Measurements from ENCODE around the gene PID1.

PID1 gene, protein sequence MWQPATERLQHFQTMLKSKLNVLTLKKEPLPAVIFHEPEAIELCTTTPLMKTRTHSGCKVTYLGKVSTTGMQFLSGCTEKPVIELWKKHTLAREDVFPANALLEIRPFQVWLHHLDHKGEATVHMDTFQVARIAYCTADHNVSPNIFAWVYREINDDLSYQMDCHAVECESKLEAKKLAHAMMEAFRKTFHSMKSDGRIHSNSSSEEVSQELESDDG

DNA sequence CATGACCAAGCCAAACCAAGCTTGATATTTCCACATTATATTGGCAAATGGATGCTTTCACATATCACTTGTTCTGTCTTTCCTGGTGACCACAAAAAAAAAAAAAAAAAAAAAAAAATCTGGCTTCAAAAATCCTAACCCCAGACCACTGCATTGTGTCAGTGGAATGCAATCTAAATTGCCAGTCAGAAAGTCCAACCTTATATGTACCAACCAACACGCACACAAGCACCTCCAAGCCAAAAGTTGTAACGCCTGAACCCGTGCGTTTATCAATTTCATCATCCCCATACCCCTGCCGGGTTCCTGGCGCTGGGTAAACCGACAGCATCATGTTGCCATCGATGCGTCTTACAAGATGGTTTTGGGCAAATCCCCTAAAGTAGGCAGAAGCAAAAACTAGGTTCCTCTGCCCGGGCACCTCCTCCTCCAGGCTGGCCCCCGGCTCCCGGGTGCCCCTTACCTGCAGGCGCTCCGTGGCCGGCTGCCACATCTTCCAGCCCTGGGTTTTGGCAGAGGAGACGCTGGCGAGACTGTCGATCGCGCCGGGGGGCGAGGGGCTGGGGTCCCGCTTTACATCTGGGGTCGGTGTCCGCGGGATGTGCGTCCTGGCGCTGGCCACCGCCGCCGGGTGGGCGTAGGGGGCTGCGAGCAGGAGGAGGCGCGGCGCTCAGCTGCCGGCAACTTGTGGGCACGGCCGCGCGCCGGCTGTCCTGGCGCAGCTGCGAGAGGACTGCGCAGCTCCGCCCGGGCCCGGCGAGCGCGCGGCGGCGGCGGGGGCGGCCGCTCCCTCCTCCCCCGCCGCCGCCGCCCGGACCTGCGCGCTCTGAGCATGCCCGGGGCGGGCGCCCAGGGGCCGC lies at the start of gene PID1:
Gene PID1 (minus strand): TSS at position 737 of the 860 bp plus-strand sequence. CDS start 244 bp downstream, at position 493.
- DNase-seq (ENCODE audit: low read depth in 2 of 2) = no peak

DNA sequence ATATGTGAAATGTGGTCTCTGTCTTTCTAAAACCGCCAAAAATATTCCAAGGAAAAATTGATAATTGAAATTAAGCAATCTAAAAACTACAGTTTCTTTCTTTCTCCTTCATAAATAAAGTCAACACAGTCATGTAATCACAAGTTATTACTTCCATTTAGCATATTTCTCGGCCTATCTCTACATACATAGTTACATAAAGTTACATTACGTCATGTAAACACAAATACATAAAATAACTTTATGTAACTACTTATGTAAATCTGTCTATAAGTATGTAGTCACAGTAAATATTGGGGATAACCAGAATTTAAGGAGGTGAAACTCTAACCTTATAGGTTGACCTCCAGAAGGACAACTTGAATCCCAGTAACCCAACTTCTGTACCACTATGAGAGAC lies 48.5 kb upstream of the PID1 start:
- DNase-seq (ENCODE audit: low read depth in 2 of 2) = no peak

DNA sequence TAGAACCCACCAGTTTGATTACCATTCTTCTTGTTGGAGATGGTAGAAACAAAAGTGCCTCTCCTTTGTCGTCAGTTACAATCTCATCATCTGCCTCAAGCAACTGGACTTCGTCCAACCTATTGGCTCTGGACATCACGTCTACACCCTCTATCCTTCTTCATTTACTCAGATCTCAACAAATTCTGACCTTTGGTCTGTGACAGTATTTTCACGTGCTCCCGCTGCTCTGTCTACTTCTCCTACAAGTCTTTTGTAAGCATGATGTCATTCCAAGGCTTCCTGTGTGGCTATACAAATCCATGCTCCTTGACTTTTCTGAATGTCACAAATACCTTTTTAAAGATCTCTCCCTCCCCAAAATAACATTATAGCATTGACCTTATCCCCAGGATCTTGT lies 43.0 kb upstream of the PID1 start:
- no peak for DNase-seq (ENCODE audit: low read depth in 2 of 2)

DNA sequence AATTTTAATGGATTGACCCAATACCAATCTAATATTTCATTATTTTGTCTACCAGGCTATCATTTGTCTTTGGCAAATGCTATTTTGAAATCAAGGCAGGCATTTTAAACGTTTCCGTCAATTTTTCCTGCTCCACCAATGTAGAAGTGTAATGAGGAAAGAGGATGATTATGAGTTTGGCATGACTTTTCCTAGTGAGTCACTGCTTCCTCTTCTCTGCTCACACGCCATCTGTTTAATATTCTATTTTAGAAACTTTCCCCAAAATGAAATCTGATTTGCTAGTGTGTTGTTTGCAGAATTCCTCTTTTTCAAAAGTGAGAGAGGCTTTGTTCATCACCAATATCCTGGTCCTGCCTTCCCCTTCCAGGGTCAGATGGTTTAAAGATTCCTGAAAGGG lies 42.5 kb upstream of the PID1 start:
- no peak for DNase-seq (ENCODE audit: low read depth in 2 of 2)

DNA sequence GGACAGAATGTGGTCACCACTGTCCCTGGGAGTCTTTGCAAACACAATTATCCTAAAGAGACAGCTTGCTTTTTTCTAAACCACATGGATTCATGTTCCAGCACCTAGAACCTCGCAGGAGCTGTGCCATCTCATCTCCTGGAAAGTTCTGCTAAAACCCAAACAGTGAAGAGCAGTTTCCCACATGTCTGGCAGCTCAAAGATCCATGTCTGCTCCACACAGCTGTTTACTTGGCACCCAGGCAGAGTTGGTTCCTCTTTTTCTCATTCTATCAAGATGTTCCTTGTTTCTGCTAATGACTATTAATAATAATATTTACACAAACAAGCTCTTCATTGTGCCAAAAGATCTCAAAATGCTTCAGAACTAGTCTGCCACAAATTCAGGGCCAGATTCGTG lies 30.1 kb upstream of the PID1 start:
- no peak for DNase-seq (ENCODE audit: low read depth in 2 of 2)

DNA sequence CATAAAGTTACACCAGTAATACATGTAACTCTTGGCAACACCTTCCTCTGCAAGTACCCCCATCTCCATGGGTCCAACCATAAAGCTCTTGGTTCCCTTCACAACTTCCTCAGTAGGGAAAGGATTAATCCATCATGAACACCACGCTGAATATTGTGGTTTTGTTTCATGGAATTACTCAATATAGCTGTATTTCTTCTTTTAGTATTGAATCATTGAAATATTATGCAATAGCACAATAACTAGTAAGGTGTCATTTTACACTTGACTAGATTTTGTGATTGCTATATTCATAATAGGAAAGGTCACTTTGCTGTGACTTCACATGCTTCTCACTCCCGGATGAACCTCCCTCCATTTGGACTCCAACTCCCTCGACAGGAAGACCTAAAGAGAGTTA lies 29.7 kb upstream of the PID1 start:
- no peak for DNase-seq (ENCODE audit: low read depth in 2 of 2)

DNA sequence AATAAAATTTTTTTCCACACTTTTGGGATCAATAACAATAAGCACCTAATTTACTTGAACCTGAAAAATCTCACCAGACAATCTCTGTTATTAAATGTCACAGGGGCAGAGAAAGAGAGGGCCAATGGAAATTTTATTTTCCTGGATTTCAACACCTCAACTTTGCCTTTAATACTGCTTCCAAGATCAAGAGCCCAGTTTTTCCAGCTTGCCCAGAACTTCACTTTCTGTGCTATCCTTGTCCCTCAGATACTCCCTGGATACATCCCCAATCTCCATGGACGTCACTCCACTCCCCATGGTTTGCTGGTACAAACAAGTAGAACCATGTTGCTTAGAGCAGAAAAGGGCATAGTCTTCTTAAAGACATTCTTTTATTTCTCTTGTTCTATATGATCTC lies 29.3 kb upstream of the PID1 start:
- DNase-seq (ENCODE audit: low read depth in 2 of 2) = no peak

DNA sequence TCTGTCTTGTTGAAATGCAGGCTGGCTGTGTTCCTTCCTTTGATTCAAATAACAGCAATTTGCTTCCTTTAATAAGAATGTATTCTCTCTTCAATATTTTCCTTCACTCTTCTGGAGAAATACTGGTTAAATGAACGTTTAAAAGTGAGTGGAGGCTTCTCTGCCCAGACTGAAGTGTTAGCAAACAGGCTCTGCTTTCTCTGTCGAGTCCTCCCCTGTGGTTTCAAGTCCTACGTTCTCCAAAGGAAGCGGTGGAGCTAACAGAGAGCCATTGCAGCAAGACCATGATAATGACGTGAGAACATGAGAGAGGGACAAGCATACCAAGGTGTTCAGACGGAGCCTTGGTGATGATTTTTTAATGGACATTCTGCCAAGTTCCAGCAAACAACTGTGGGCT lies 26.2 kb upstream of the PID1 start:
- no peak for DNase-seq (ENCODE audit: low read depth in 2 of 2)

DNA sequence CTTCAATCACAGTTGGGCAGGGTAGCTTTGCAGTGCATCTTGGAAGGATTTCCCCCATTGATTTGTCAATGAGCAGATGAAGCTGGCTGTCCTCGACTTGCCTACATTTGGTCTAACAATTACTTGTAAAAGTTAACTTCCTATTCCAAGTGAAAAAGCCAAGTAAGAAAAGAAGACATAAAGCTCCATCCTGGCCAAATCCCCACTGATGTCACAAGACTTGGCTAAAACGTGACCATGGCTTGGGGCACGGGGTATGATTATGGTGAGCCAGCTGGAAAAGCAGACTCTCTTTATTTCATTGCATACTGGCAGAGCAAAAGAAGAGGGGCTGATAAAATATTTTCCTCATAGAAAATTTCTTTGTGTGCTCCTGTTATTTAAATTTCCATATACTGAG lies 25.4 kb upstream of the PID1 start:
- no peak for DNase-seq (ENCODE audit: low read depth in 2 of 2)

DNA sequence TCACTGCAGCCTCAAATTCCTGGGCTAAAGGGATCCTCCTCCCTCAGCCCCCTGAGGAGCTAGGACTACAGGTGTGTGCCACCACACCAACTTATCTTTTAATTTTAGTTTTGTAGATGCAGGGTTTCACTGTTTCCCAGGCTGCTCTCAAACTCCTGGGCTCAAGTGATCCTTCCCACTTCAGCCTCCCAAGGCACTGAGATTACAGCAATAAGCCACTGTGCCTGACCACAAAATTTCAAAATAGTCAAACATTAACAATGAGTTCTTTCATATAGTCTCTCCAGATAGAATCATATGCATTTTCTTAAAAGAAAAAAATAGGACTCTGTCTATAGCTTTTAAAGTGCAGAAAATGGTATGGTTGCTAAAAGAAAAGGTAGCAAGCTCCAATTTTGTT lies 24.9 kb upstream of the PID1 start:
- no peak for DNase-seq (ENCODE audit: low read depth in 2 of 2)

DNA sequence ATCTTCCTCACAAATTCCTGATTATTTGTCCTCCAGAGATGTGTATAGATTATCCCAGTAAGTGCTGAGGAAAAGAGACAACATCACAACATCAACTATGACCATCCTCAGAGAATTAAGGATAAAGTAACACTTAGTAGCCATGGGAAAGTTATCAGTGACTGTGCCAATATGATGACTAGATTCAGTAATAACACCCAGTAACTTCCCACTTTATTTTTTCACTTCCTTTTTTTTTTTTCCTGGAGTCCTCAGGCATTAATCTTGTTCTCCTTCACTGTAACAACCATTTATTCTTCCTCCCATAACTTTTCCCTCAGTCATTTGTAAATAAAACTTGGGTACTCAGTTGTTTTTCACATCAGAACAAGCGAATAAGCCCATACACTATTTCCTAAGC lies 16.7 kb upstream of the PID1 start:
- no peak for DNase-seq (ENCODE audit: low read depth in 2 of 2)

DNA sequence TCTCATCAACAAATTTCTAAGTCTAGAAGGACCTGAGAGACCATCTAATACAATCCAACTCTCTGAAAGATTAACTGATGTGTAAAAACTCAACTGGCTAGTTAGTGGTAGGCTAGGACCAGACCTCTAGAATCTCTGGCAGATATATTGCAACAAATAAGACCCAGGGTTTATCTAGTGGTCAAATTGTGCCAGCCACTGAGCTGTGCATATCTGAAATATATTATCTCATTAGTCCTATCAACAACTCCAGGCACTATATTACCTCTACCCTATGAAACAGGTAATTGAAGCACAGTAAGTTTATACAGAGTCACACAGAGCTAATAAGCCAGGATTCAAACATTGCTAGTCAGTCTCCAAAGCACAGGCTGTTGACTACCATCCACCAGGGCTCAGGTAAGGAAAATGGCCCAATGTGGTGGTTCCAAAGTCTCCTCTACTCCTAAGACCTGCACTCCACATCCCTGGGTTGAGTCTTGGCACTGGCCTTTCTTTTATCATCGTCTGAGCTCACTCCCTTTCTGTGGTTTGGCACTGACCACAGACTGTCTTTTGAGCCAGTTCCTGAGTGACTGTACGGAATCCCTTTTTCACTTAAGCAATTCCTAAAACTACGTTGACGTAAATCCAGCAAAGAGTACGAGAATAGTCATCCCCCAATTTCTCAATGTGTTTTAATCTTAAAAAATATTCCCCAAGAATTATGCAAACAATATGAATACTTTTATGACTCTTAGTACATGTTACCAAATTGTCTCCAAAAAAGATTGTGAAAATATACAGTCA lies 11.9 kb upstream of the PID1 start:
- no peak for DNase-seq (ENCODE audit: low read depth in 2 of 2)

DNA sequence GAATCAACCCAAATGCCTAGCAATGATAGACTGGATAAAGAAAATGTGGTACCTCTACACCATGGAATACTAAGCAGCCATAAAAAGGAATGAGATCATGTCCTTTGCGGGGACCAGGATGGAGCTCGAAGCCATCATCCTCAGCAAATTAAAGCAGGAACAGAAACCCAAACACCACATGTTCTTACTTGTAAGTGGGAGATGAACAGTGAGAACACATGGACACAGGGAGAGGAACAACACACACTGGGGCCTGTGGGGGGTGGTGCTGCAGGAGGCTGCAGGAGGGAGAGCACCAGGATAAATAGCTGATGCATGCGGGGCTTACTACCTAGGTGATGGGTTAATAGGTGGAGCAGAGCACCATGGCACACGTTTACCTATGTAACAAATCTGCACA lies 8.4 kb upstream of the PID1 start:
- DNase-seq (ENCODE audit: low read depth in 2 of 2) = no peak

DNA sequence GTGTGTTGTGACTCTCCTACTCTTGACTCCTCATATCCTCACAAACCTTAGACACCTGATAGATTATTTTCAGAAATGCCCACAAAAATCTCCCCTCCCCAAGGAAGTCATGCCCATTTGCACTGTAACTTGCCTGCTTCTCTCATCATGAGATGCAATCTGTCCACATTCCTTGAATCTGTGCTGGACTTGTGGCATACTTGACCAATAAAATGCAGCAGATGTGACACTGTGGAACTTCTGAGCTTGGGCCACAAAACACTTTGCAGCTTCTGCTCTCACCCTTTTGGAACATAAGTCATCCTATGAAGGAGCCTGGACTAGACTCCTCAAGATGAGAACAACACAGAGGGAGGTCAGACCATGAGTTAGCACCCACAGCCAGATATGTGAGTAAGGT lies 4.4 kb upstream of the PID1 start:
- no peak for DNase-seq (ENCODE audit: low read depth in 2 of 2)

DNA sequence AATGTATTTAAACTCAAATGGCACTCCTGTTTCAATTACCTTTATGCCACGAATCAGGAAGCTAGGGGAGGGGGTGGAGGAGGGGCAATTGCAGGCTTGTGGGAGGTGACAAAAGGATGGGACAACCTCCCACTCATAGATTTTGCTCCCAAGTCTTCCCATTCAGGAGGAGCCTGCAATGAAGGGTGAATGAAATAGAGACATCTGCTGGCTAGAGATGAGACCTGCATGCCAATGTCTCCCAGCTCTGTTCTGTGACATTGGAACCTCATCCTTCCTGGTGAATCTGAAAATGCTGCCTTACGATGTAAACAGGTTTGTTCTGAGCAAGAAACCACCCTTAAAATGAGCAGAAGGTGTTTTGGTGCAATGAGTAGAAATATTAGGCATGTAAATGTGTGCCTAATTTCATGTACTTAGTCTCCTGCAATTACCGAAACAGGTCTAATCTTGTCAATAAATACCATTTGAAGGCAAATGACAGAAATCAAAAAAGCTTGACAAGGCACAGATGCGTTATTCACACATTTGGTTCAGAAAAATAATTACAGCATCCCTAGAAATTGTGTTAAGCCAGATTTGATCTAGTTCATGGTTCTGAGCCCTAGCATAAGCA lies 2.7 kb upstream of the PID1 start:
- DNase-seq (ENCODE audit: low read depth in 2 of 2) = no peak

DNA sequence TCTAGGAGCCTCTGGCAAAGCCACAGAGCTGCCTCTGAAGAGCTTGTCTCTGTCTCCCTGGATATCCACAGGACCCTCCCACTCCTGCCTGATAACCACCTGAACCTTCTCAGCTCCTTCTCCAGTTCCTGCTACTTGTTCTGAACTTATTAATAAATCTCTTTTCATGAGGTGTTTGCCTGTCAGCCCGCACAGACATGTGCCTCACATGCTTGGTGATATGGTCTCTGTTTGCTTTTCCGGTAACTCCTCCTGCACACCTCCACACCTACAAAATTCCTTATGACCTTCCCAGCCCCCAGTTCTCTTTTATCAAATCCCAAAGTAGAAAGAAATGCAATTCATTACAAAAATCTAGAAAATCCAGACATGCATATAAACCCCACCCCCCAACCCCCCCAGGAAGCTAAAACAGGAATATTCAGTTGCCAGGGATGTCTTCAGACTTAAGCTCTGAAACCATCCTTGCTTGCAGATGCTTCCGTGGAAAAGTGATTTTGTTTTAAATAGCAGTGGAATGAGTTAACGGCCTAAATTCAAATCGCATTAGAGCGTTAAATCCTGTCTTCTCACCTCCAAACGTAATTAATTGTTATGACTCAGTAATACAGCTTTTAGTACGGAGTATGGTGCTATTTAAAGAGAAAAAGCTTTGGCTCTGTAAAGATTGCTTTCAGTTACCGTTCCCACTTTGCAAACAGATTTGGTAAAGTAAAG lies 2.1 kb upstream of the PID1 start:
- DNase-seq (ENCODE audit: low read depth in 2 of 2) = no peak

DNA sequence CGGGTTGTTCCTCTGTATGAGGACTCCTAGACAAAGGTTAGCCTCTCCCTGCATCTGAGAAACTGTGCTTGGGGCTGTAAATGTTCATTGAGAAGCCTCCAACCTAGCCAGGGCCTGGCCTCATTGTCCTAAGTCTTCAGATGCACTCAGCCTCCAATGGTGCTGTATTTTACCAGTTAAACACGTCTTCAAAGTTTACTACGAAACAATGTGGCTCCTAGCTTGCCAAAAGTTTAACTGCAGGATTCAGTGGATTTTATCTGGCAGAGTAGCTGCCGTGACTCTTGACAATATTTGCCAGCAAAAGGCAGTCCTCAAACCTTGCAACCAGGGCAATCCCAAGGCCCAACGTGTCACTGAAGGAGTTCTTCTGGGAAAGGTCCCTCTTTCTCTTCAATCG lies 1.1 kb downstream of the PID1 start:
- no peak for DNase-seq (ENCODE audit: low read depth in 2 of 2)

DNA sequence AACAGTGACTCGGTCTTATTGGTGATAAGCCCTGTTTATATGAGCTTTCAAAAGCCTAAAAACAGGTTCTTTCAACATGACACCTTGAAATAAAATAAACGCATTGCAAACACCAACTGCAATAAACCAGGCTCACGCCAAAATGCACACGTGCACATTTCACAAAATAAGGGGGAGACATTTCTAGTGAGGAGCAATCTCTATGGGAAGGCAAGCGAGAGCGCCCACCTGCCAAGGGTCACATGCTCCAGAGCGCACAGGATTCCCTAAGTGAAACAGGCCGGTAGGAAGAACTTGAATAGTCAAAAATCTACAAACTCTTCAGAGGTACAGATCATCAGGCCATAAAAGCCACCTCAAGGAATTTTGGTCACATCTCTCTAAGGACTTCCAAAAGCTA lies 1.9 kb downstream of the PID1 start:
- DNase-seq (ENCODE audit: low read depth in 2 of 2) = no peak

DNA sequence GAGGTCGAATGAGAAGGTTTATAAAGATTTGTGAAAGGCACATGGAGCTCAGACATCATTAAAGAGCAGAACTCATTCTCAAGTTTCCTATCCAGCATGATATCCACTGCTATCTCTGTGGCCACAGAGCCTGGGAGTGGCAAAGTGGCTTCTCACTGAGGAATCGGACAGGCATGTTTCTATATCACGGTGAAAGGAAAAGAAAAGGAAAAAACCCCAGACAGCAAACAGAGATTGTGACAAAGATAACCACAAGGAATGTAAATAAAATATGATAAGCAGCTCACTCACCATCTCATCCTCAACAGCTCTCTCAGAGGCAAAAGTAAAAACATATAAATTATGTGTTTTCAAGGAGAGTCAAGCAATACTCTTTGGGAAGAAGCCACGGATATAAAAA lies 2.5 kb downstream of the PID1 start:
- no peak for DNase-seq (ENCODE audit: low read depth in 2 of 2)

DNA sequence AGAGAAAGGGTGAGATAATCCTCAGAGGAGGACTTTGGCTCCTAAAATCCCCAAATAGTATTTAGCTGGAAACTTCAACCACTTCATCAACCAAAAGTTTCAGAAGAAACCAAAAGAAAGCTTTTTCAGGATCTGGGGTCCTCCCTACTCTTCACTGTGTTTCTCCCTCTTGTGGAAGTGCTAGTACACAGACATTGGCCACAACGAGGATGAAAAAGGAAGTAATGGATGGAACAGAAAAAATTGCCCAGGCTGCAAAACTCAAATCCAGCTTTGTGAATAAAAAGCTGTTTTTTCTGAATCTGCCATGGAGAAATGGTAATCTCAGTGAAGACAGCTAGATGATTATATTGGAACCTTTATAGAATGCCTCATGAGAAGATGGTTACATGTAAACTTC lies 4.0 kb downstream of the PID1 start:
- no peak for DNase-seq (ENCODE audit: low read depth in 2 of 2)

DNA sequence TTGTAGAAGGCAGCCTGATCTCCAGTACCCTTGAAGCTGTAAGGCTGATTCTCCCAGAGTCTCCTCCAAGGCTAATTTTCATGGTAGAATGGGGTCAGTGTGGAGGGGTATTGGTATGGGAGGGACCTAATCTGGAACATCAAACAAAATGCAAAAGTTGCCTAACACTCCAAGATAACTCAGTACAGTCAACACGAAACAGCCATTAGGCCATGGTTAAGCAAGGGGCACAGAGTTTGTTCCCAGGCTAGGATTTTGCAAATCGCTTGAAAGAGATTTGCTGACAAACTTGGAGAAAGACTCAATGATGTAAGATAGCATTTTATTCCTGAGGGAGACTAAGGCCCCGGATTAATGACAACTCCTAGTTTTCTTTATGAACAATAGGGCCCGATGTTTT lies 5.4 kb downstream of the PID1 start:
- no peak for DNase-seq (ENCODE audit: low read depth in 2 of 2)

DNA sequence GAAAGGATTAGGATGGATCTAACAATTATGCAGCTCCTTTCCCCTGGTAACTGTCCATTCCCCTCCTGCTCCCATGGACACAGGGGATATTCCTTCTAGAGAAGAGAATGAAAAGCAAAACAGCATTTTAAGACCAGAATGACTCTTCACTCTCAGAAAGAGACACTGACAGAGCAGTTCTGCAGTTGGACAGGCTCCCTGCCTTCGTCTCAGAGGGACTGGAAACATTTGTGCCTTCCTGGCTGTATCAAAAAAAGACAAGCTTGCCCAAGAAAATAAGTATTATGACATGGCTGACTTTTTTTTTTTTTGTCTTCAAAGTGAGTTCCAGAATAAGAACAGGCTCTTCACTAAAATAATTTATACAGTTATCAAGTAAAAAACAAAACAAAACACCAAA lies 9.5 kb downstream of the PID1 start:
- no peak for DNase-seq (ENCODE audit: low read depth in 2 of 2)
